ENCODE data around the gene DOLPP1. TPM values are rescaled to one million over a fixed set of nuclear protein-coding genes. Genes with fewer than 3 reads are reported as not detected.

The DOLPP1 gene
- total RNA-seq, 2 experiments from 2014 or later = 13.9 to 15.3 TPM

- Mint-ChIP-seq H3K4me1 (ENCODE audit: low read depth) (no peaks in the 10 kb centered on the region), H3K36me3 (peaks cover 2% of the 10 kb centered on the region), H3K4me3 (no peak overlapping the region), H3K27me3 (no peaks in the 10 kb centered on the region), H3K27ac (no peak overlapping the region), H3K9me3 (no peaks in the 10 kb centered on the region)
- no peak for DNase-seq
- ChIA-PET CTCF (no interaction called here), POLR2A (interaction anchor here (0.6 kb wide), 1 partner anchor 56 kb away, joined by 3 read pairs; no protein-coding TSS in a partner anchor)
- intact Hi-C loops (cut with micrococcal nuclease) = no loop called here
Measured at GRCh38 chr9:129100383-129101169, 19.7 kb downstream of the DOLPP1 start.

GRCh38 chr9:129101279-129101678 is 20.4 kb downstream of the DOLPP1 start:
- Mint-ChIP-seq H3K27me3 (no peaks in the 10 kb centered on the region), H3K4me1 (ENCODE audit: low read depth) (no peaks in the 10 kb centered on the region), H3K36me3 (peaks cover 2% of the 10 kb centered on the region), H3K27ac (no peak overlapping the region), H3K9me3 (no peaks in the 10 kb centered on the region), H3K4me3 (no peak overlapping the region)
- ChIA-PET POLR2A (interaction anchor here (0.6 kb wide), 1 partner anchor 57 kb away, joined by 3 read pairs; no protein-coding TSS in a partner anchor), CTCF (no interaction called here)
- intact Hi-C loops (cut with micrococcal nuclease) = no loop called here
- no peak for DNase-seq

GRCh38 chr9:129102095-129102525 is 21.2 kb downstream of the DOLPP1 start:
- CTCF ChIA-PET = no interaction called here
- no peaks in the 10 kb centered on the region for H3K9me3 Mint-ChIP-seq

GRCh38 chr9:129102791-129103594 is 22.1 kb downstream of the DOLPP1 start:
- Mint-ChIP-seq H3K9me3 (no peaks in the 10 kb centered on the region), H3K27ac (no peak overlapping the region), H3K27me3 (no peaks in the 10 kb centered on the region), H3K4me3 (no peak overlapping the region), H3K36me3 (no peaks in the 10 kb centered on the region), H3K4me1 (ENCODE audit: low read depth) (no peaks in the 10 kb centered on the region)
- intact Hi-C loops (cut with micrococcal nuclease) = no loop called here
- ChIA-PET POLR2A (interaction anchor here (0.6 kb wide), 1 partner anchor 30 kb away, joined by 3 read pairs; no protein-coding TSS in a partner anchor), CTCF (interaction anchor here (1.1 kb wide), 1 partner anchor 28 kb away, joined by 3 read pairs; no protein-coding TSS in a partner anchor)
- DNase-seq = peak; percentile 30

More at GRCh38 chr9:129102095-129102525, 21.2 kb downstream of the DOLPP1 start:
- POLR2A ChIA-PET = no interaction called here
- Mint-ChIP-seq H3K27me3 (no peaks in the 10 kb centered on the region), H3K4me1 (ENCODE audit: low read depth) (no peaks in the 10 kb centered on the region), H3K36me3 (peaks cover 2% of the 10 kb centered on the region), H3K4me3 (no peak overlapping the region), H3K27ac (no peak overlapping the region)
- no peak for DNase-seq
- intact Hi-C loops (cut with micrococcal nuclease) = no loop called here

- no peak for DNase-seq
- H3K27ac Mint-ChIP-seq = no peak overlapping the region
- no peaks in the 10 kb centered on the region for H3K36me3 Mint-ChIP-seq
- no peaks in the 10 kb centered on the region for H3K27me3 Mint-ChIP-seq
- ChIA-PET POLR2A (no interaction called here), CTCF (interaction anchor here (1.1 kb wide), 1 partner anchor 27 kb away, joined by 3 read pairs; no protein-coding TSS in a partner anchor)
- H3K4me1 Mint-ChIP-seq (ENCODE audit: low read depth) = no peaks in the 10 kb centered on the region
- no peak overlapping the region for H3K4me3 Mint-ChIP-seq
- intact Hi-C loops (cut with micrococcal nuclease) = no loop called here
- H3K9me3 Mint-ChIP-seq = no peaks in the 10 kb centered on the region
Measured at GRCh38 chr9:129103595-129103965, 22.7 kb downstream of the DOLPP1 start.

- Mint-ChIP-seq H3K36me3 (no peaks in the 10 kb centered on the region), H3K27ac (no peak overlapping the region), H3K4me3 (no peak overlapping the region), H3K9me3 (no peaks in the 10 kb centered on the region), H3K4me1 (ENCODE audit: low read depth) (no peaks in the 10 kb centered on the region), H3K27me3 (no peaks in the 10 kb centered on the region)
- no peak for DNase-seq
- CTCF ChIA-PET = no interaction called here
- POLR2A ChIA-PET = no interaction called here
- intact Hi-C loops (cut with micrococcal nuclease) = no loop called here
Measured at GRCh38 chr9:129104051-129104450, 23.1 kb downstream of the DOLPP1 start.

- H3K4me3 Mint-ChIP-seq = no peak overlapping the region
- no peak for DNase-seq
- CTCF ChIA-PET = no interaction called here
- H3K36me3 Mint-ChIP-seq = no peaks in the 10 kb centered on the region
- no peaks in the 10 kb centered on the region for H3K27me3 Mint-ChIP-seq
- H3K27ac Mint-ChIP-seq = no peak overlapping the region
- intact Hi-C loops (cut with micrococcal nuclease) = no loop called here
- POLR2A ChIA-PET = no interaction called here
- peaks cover 5% of the 10 kb centered on the region for H3K4me1 Mint-ChIP-seq (ENCODE audit: low read depth)
- H3K9me3 Mint-ChIP-seq = no peaks in the 10 kb centered on the region
Measured at GRCh38 chr9:129105857-129106694, 25.2 kb downstream of the DOLPP1 start.

- ChIA-PET POLR2A (no interaction called here), CTCF (no interaction called here)
- Mint-ChIP-seq H3K36me3 (no peaks in the 10 kb centered on the region), H3K9me3 (no peaks in the 10 kb centered on the region), H3K27me3 (no peaks in the 10 kb centered on the region), H3K4me1 (ENCODE audit: low read depth) (peaks cover 10% of the 10 kb centered on the region), H3K4me3 (no peak overlapping the region), H3K27ac (no peak overlapping the region)
- no peak for DNase-seq
- intact Hi-C loops (cut with micrococcal nuclease) = no loop called here
Measured at GRCh38 chr9:129107651-129108050, 26.7 kb downstream of the DOLPP1 start.

- Mint-ChIP-seq H3K36me3 (no peaks in the 10 kb centered on the region), H3K4me3 (peak overlapping the region; percentile 6), H3K27ac (no peak overlapping the region), H3K9me3 (no peaks in the 10 kb centered on the region), H3K27me3 (no peaks in the 10 kb centered on the region), H3K4me1 (ENCODE audit: low read depth) (peaks cover 13% of the 10 kb centered on the region)
- intact Hi-C loops (cut with micrococcal nuclease) = no loop called here
- no peak for DNase-seq
- ChIA-PET CTCF (no interaction called here), POLR2A (no interaction called here)
Measured at GRCh38 chr9:129108083-129108804, 27.3 kb downstream of the DOLPP1 start.

- ChIA-PET POLR2A (no interaction called here), CTCF (interaction anchor here (1.4 kb wide), 1 partner anchor 22 kb away, joined by 4 read pairs; no protein-coding TSS in a partner anchor)
- H3K27ac Mint-ChIP-seq = no peak overlapping the region
- H3K4me1 Mint-ChIP-seq (ENCODE audit: low read depth) = peaks cover 20% of the 10 kb centered on the region
- intact Hi-C loops (cut with micrococcal nuclease) = no loop called here
- H3K9me3 Mint-ChIP-seq = no peaks in the 10 kb centered on the region
- no peak for DNase-seq
- peak overlapping the region; percentile 94 for H3K4me3 Mint-ChIP-seq
- H3K27me3 Mint-ChIP-seq = no peaks in the 10 kb centered on the region
- H3K36me3 Mint-ChIP-seq = no peaks in the 10 kb centered on the region
Measured at GRCh38 chr9:129108805-129109536, 28.1 kb downstream of the DOLPP1 start.

- CTCF ChIA-PET = interaction anchor here (1.4 kb wide), 1 partner anchor 22 kb away, joined by 4 read pairs; no protein-coding TSS in a partner anchor
- DNase-seq = peak; percentile 40
- intact Hi-C loops (cut with micrococcal nuclease) = no loop called here
- POLR2A ChIA-PET = no interaction called here
- no peaks in the 10 kb centered on the region for H3K27me3 Mint-ChIP-seq
- no peaks in the 10 kb centered on the region for H3K36me3 Mint-ChIP-seq
- no peak overlapping the region for H3K27ac Mint-ChIP-seq
- no peaks in the 10 kb centered on the region for H3K9me3 Mint-ChIP-seq
- H3K4me1 Mint-ChIP-seq (ENCODE audit: low read depth) = peaks cover 25% of the 10 kb centered on the region
- peak overlapping the region; percentile 94 for H3K4me3 Mint-ChIP-seq
Measured at GRCh38 chr9:129109537-129109903, 28.6 kb downstream of the DOLPP1 start.
